HUES48 (cell line): ENCODE results near the gene NHEJ1.
"Not testable (repeated sequence)": the region's sequence is repeated elsewhere in the genome, so short reads cannot be mapped to it uniquely, and the experiment has no call there.

Source experiments
- H3K27ac ChIP-seq: one replicate; pipeline ENCODE4 v1.7.0; 2013; ENCODE audit warnings: low read depth, low read length, inconsistent platforms
- H3K27me3 ChIP-seq: 2 replicates; pipeline ENCODE4 v1.6.1; 2013; ENCODE audit warnings: mild to moderate bottlenecking, low read length; ENCODE audit not compliant: control insufficient read depth, insufficient read depth
- H3K36me3 ChIP-seq: 2 replicates; pipeline ENCODE4 v1.6.1; 2013; ENCODE audit warnings: low read length; ENCODE audit not compliant: control insufficient read depth, insufficient read depth
- H3K4me1 ChIP-seq: 2 replicates; pipeline ENCODE4 v1.6.1; 2013; ENCODE audit warnings: mild to moderate bottlenecking, low read length; ENCODE audit not compliant: control insufficient read depth, insufficient read depth
- H3K4me3 ChIP-seq: 2 replicates; pipeline ENCODE4 v1.5.1; 2013; ENCODE audit warnings: mild to moderate bottlenecking, low read depth, low read length
- H3K9ac ChIP-seq: 2 replicates; pipeline ENCODE4 v1.6.1; 2013; ENCODE audit warnings: mild to moderate bottlenecking, low read depth, low read length, moderate library complexity
- H3K9me3 ChIP-seq: 2 replicates; pipeline ENCODE4 v1.6.1; 2013; ENCODE audit warnings: low read length; ENCODE audit not compliant: control insufficient read depth, insufficient read depth

NHEJ1 gene

DNA sequence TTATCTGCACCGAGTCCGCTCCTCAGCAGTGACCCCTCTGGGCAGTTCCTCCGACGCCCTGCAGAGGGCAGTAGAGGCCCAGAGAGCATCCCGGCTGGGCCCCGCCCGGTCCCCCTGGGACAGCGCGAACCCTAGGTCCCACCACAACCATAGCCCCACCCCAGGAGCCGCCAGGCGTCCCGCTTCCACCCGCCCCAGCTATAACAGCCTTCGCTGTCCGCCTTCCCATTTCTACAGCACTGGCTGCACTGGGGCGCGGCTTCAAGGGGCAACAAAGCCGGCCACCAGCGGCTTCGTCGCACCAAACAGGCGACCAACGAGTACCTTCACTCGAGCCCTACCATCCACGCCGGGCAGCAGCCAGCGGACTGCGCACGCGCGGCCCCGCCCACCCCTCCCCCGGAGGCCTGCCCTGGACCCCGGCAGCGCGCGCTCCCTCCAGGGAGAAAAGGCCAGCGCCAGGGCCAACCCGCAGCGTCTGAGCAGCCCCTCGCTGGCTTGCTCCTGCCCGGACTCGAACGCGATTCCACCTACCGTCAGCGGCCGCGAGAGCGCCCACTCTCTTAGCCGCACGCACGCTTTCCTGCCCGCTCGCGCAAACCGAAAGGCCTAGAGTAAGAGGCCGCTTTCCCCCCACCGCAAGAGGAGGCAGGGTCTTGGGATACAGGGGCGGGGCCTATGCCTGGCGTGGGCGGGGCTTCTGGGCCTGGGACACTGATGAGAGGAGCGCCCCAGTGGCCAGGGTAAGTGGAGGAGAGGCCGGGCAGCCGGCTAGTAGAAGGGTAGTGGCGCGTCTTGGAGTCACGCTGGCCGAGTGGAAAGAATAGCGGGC, at the start of gene NHEJ1:
Gene NHEJ1, minus strand, starts transcription at position 630 of the 832 bp plus-strand sequence. CDS start 2,453 bp downstream, outside the sequence.
- H3K4me3 ChIP-seq = peak within 1 kb of the TSS; percentile 94
- peak within 1 kb of the TSS; percentile 86 for H3K9ac ChIP-seq
- peaks cover 10% of the 10 kb centered on the region for H3K4me1 ChIP-seq
- peak within 1 kb of the TSS; percentile 94 for H3K27ac ChIP-seq
- H3K36me3 ChIP-seq = peaks cover 13% of the 10 kb centered on the region
- H3K27me3 ChIP-seq = no peaks in the 10 kb centered on the region
- H3K9me3 ChIP-seq = no peaks in the 10 kb centered on the region

GRCh38 chr2:219209236-219210195, 48.9 kb upstream of the NHEJ1 start:
- no peaks in the 10 kb centered on the region for H3K9me3 ChIP-seq
- no peak overlapping the region for H3K4me3 ChIP-seq
- no peak overlapping the region for H3K27ac ChIP-seq
- H3K27me3 ChIP-seq = no peaks in the 10 kb centered on the region
- H3K4me1 ChIP-seq = 0 out of 2 replicates have a peak, but pooled peaks cover 5% of the 10 kb centered on the region
- H3K36me3 ChIP-seq = peaks cover 60% of the 10 kb centered on the region
- no peak overlapping the region for H3K9ac ChIP-seq

DNA sequence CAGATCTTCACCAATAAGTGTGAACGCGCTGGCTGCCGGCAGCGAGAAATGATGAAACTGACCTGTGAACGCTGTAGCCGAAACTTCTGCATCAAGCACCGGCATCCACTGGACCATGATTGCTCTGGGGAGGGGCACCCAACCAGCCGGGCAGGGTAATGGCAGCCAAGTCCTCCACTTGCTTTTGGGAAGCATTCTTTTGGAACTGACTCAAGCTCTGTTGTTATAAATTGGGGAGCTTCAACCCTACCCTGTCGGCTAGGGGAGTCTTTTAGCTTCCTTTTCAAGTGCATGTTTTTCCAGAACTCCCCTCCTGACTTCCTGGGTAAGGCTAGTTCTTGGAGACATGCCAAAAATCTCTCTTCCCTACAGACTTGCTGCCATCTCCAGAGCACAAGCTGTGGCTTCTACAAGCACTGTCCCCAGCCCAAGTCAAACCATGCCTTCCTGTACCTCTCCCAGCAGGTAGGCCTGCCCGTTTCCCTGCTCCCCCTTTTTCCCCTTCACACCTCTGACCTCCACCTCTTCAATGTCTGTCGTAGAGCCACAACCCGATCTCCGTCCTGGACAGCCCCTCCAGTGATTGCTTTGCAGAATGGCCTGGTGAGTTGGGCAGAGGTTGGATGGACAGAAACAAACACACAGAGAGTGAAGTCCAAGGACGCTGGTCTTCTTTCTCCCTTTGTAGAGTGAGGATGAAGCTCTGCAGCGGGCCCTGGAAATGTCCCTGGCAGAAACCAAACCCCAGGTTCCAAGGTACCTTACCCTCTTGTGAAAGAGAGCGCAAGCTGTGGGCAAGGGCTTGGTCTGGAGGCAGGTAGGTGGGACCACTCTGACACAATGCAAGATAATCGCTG, 47.5 kb upstream of the NHEJ1 start:
- Histone ChIP-seq H3K9ac (no peak overlapping the region), H3K36me3 (peaks cover 47% of the 10 kb centered on the region), H3K4me3 (no peak overlapping the region), H3K27ac (no peak overlapping the region), H3K9me3 (no peaks in the 10 kb centered on the region), H3K4me1 (0 out of 2 replicates have a peak, but pooled peaks cover 5% of the 10 kb centered on the region), H3K27me3 (no peaks in the 10 kb centered on the region)

- Histone ChIP-seq H3K4me1 (0 out of 2 replicates have a peak, but pooled peaks cover 5% of the 10 kb centered on the region), H3K4me3 (peak overlapping the region; percentile 72), H3K9ac (no peak overlapping the region), H3K27ac (peak overlapping the region; percentile 91), H3K9me3 (no peaks in the 10 kb centered on the region), H3K36me3 (peaks cover 40% of the 10 kb centered on the region), H3K27me3 (no peaks in the 10 kb centered on the region)
Observed at GRCh38 chr2:219207134-219207883, 46.7 kb upstream of the NHEJ1 start.

GRCh38 chr2:219206328-219207133, 45.9 kb upstream of the NHEJ1 start, which contains the start of gene ZFAND2B:
ZFAND2B (plus strand) TSS chr2:219206782; CDS start chr2:219206988, 206 bp downstream.
- peak within 1 kb of the TSS; percentile 91 for H3K27ac ChIP-seq
- H3K9me3 ChIP-seq = no peaks in the 10 kb centered on the region
- peaks cover 36% of the 10 kb centered on the region for H3K36me3 ChIP-seq
- no peaks in the 10 kb centered on the region for H3K27me3 ChIP-seq
- peak within 1 kb of the TSS; percentile 72 for H3K4me3 ChIP-seq
- peak within 1 kb of the TSS; percentile 47 for H3K9ac ChIP-seq
- 0 out of 2 replicates have a peak, but pooled peaks cover 5% of the 10 kb centered on the region for H3K4me1 ChIP-seq

GRCh38 chr2:219205981-219206327, 45.3 kb upstream of the NHEJ1 start:
- Histone ChIP-seq H3K4me3 (peak overlapping the region; percentile 72), H3K9ac (peak overlapping the region; percentile 47; the same call in 1 of the 2 replicates), H3K36me3 (peaks cover 32% of the 10 kb centered on the region), H3K4me1 (0 out of 2 replicates have a peak, but pooled peaks cover 5% of the 10 kb centered on the region), H3K9me3 (no peaks in the 10 kb centered on the region), H3K27me3 (no peaks in the 10 kb centered on the region), H3K27ac (no peak overlapping the region)

DNA sequence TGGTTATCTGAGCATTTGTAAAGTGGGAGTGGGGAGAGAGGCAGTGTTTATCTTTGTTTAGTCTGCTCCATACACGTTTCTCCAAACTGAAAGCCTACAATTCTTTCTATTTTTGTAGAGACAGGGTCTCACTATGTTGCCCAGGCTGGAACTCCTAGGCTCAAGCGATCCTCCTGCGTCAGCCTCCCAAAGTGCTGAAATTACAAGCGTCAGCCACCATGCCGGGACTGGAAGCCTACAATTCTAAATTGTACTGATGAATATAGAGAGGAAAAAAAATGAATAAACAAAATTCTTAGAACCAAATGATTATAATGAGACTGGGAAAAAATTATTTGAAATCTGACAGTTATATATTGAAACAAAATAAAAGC, 44.5 kb upstream of the NHEJ1 start:
- no peaks in the 10 kb centered on the region for H3K9me3 ChIP-seq
- no peak overlapping the region for H3K27ac ChIP-seq
- 0 out of 2 replicates have a peak, but pooled peaks cover 5% of the 10 kb centered on the region for H3K4me1 ChIP-seq

DNA sequence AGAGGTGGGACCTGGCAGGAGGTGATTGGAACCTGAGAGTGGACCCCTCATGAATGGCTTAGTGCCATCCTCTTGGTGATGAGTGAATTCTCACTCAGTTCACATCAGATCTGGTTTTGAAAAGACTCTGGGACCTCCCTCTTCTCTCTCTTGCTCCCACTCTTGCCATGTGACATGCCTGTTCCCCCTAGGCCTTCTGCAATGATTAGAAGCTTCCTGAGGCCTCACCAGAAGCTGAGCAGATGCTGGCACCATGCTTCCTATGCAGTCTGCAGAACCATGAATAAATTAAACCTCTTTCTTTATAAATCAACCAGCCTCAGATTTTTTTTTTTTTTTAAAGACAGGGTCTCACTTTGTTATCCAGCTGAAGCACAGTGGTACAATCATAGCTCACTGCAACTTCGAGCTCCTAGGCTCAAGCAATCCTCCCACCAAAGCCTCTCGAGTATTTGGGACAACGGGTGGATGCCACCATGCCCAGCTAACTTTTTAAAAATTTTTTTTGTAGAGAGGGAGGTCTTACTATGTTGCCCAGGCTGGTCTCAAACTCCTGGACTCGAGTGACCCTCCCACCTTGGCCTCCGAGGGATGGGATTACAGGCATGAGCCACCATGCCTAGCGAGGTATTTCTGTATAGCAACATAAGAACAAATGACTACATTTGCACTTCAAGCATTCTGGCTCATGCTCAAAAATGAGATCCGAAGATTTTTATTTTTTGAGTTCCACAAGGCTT, 44.0 kb upstream of the NHEJ1 start:
- Histone ChIP-seq H3K9ac (no peak overlapping the region), H3K9me3 (no peaks in the 10 kb centered on the region), H3K36me3 (peaks cover 19% of the 10 kb centered on the region), H3K4me3 (no peak overlapping the region), H3K27me3 (no peaks in the 10 kb centered on the region), H3K27ac (no peak overlapping the region), H3K4me1 (0 out of 2 replicates have a peak, but pooled peaks cover 5% of the 10 kb centered on the region)

More for the DNA sequence above, 44.5 kb upstream of the NHEJ1 start:
- Histone ChIP-seq H3K9ac (no peak overlapping the region), H3K27me3 (no peaks in the 10 kb centered on the region), H3K4me3 (no peak overlapping the region), H3K36me3 (peaks cover 24% of the 10 kb centered on the region)

DNA sequence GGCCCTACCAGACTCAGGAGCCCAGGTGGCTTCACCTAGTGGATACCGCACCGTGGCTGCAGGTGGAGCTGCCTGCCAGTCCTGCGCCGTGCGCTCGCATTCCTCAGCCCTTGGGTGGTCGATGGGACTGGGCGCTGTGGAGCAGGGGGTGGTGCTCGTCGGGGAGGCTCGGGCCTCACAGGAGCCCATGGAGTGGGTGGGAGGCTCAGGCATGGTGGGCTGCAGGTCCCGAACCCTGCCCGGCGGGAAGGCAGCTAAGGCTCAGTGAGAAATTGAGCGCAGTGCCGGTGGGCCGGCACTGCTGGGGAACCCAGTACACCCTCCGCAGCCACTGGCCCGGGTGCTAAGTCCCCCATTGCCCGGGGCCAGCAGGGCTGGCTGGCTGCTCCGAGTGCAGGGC, 40.7 kb upstream of the NHEJ1 start:
- H3K27ac ChIP-seq = not testable (repeated sequence)

More for the DNA sequence above, 40.7 kb upstream of the NHEJ1 start:
- H3K9me3 ChIP-seq, H3K9ac ChIP-seq, H3K4me3 ChIP-seq, H3K27me3 ChIP-seq, H3K36me3 ChIP-seq, H3K4me1 ChIP-seq: not testable (repeated sequence)
